ENCODE results near the gene RAB10. TPM values are rescaled to one million over a fixed set of nuclear protein-coding genes. Genes with fewer than 3 reads are reported as not detected.

The RAB10 gene
- total and polyA plus RNA-seq, 2 of the 4 experiments (the other 2 are of a cell fraction), result 30.1 to 77.1 TPM

- H3K14ac ChIP-seq (replicated peaks; ENCODE audit: low read depth, low read length), result no peak overlapping the region
- DNase-seq, result no peak
- H4K20me1 ChIP-seq (ENCODE audit: insufficient read depth, low read length), result no peaks in the 10 kb centered on the region
- no peak overlapping the region for H2AFZ ChIP-seq (replicated peaks; ENCODE audit: low read length, poor library complexity)
- no peak overlapping the region for H2BK15ac ChIP-seq (ENCODE audit: low read depth, low read length)
- H2AK9ac ChIP-seq (replicated peaks; ENCODE audit: low read depth, low read length, poor library complexity), result no peak overlapping the region
- CTCF ChIA-PET, result no interaction called here
- no peak overlapping the region for H4K91ac ChIP-seq (ENCODE audit: insufficient read depth, low read depth, low read length)
- H2AK5ac ChIP-seq (ENCODE audit: low read depth, low read length), result no peak overlapping the region
- no peak overlapping the region for H2BK5ac ChIP-seq (ENCODE audit: low read depth, low read length, poor library complexity, severe bottlenecking)
- no peak overlapping the region for H2BK120ac ChIP-seq (ENCODE audit: low read depth, low read length)
- intact Hi-C loops (cut with micrococcal nuclease), result no loop called here
- H4K5ac ChIP-seq (ENCODE audit: low read depth, low read length), result no peak overlapping the region
- H3K23ac ChIP-seq (ENCODE audit: low read depth, low read length), result no peak overlapping the region
- H3K9ac ChIP-seq (ENCODE audit: low read depth, low read length), result no peak overlapping the region
- ATAC-seq (ENCODE audit: low read depth), result no peak
- H3K9me3 ChIP-seq (ENCODE audit: control insufficient read depth, insufficient read depth, low read length), result no peaks in the 10 kb centered on the region; the same call in 1 of the 2 replicates
- in situ Hi-C loops (cut with MboI; ENCODE audit: low sequenced_read_pairs), result no loop called here
- no peak for TF ChIP-seq FOS (IDR thresholded peaks at IDR 0.05; ENCODE audit: low read depth, low read length)
- no peak for TF ChIP-seq RFX5 (IDR thresholded peaks at IDR 0.05; ENCODE audit: low read depth, low read length)
- no peak for TF ChIP-seq MAZ (IDR thresholded peaks at IDR 0.05; ENCODE audit: borderline replicate concordance, low read depth, low read length)
- TF ChIP-seq SMC3 (IDR thresholded peaks at IDR 0.05; ENCODE audit: low read depth, low read length), result no peak
- no peak for TF ChIP-seq ELK1 (IDR thresholded peaks at IDR 0.05; ENCODE audit: borderline replicate concordance, low read depth, low read length)
- TF ChIP-seq POLR2A (IDR thresholded peaks at IDR 0.05; ENCODE audit: low read depth, low read length), result no peak
- TF ChIP-seq MAFK (IDR thresholded peaks at IDR 0.05; ENCODE audit: low read depth, low read length), result no peak
- no peak for TF ChIP-seq USF2 (IDR thresholded peaks at IDR 0.05; ENCODE audit: low read depth, low read length)
- TF ChIP-seq CEBPB (IDR thresholded peaks at IDR 0.05; ENCODE audit: low read depth, low read length), result no peak
- no peak for TF ChIP-seq RAD21 (IDR thresholded peaks at IDR 0.05; ENCODE audit: low read length)
- no peak for TF ChIP-seq MXI1 (IDR thresholded peaks at IDR 0.05; ENCODE audit: borderline replicate concordance, low read depth, low read length)
- TF ChIP-seq BHLHE40 (IDR thresholded peaks at IDR 0.05; ENCODE audit: low read depth, low read length), result no peak
- 80% methylated on average over 1 of the region's 7 CpGs; no CpG with 5 or more reads in 1 of the 2 experiments for WGBS, 2 experiments (ENCODE audit: extremely low coverage in 2 of 2, insufficient read length in 1 of 2)
- H3K4me3 ChIP-seq (ENCODE audit: insufficient read depth, low read depth, low read length), result no peak overlapping the region
- H3K79me1 ChIP-seq (ENCODE audit: low read depth in 1 of 2, low read length in 2 of 2), result no peaks in the 10 kb centered on the region
- H3K56ac ChIP-seq (ENCODE audit: extremely low read depth, insufficient read depth, low read length), result no peak overlapping the region
- no peak overlapping the region for H3K27ac ChIP-seq (ENCODE audit: insufficient read depth, low read length)
- POLR2A ChIA-PET (ENCODE audit: unreplicated experiment), result no interaction called here
- H3K36me3 ChIP-seq (ENCODE audit: control insufficient read depth, insufficient read depth, low read length), result no peaks in the 10 kb centered on the region
- no TSS peak for BruUV-seq (replicated peaks)
- no peak overlapping the region for H3K4me2 ChIP-seq (ENCODE audit: low read depth, low read length)
- no peaks in the 10 kb centered on the region for H3K4me1 ChIP-seq (ENCODE audit: control insufficient read depth, insufficient read depth, low read length)
- peaks cover 39% of the 10 kb centered on the region for H3K27me3 ChIP-seq (ENCODE audit: control insufficient read depth, insufficient read depth, low read length)
- H2BK20ac ChIP-seq (ENCODE audit: low read depth, low read length), result no peak overlapping the region
- no peak overlapping the region for H3K18ac ChIP-seq (ENCODE audit: low read depth, low read length)
- dilution Hi-C loops (cut with HindIII; ENCODE audit: low sequenced_read_pairs, unreplicated experiment), result no loop called here
- no peak overlapping the region for H3K4ac ChIP-seq (ENCODE audit: low read depth, low read length)
- H4K8ac ChIP-seq (ENCODE audit: low read depth in 2 of 2, low read length in 2 of 2), result no peak overlapping the region
- H3K9me1 ChIP-seq (ENCODE audit: insufficient read depth, low read length), result no peaks in the 10 kb centered on the region
Measured at GRCh38 chr2:26177122-26177521, 143.2 kb downstream of the RAB10 start.
